Activated T-cell treated with anti-CD3 and anti-CD28 coated beads for 1 hour (primary cell): ENCODE data around the gene IFIT1.
A peak's percentile ranks its signal among the peaks of the same experiment; 100 is the strongest.
"Not testable (repeated sequence)": the region's sequence is repeated elsewhere in the genome, so short reads cannot be mapped to it uniquely, and the experiment has no call there.

ENCODE experiments used
- DNase-seq: peaks from one replicate; pipeline ENCODE4 v3.0.0-alpha.2; 2020; ENCODE audit warnings: low read depth

IFIT1 gene

GRCh38 chr10:89398003-89398749 is 5.8 kb downstream of the IFIT1 start:
- no peak for DNase-seq

- DNase-seq: no peak
Measured at GRCh38 chr10:89399956-89400355, 7.5 kb downstream of the IFIT1 start.

- DNase-seq: no peak
Measured at GRCh38 chr10:89403043-89403442, 10.6 kb downstream of the IFIT1 start.

- DNase-seq: no peak
Measured at GRCh38 chr10:89404104-89405047, 12.0 kb downstream of the IFIT1 start.

- not testable (repeated sequence) for DNase-seq
Measured at GRCh38 chr10:89406178-89406577, 13.8 kb downstream of the IFIT1 start.

GRCh38 chr10:89407792-89408191 is 15.4 kb downstream of the IFIT1 start:
- not testable (repeated sequence) for DNase-seq

GRCh38 chr10:89409282-89409681 is 16.9 kb downstream of the IFIT1 start:
- DNase-seq: not testable (repeated sequence)

GRCh38 chr10:89410551-89410950 is 18.1 kb downstream of the IFIT1 start:
- not testable (repeated sequence) for DNase-seq

- not testable (repeated sequence) for DNase-seq
Measured at GRCh38 chr10:89411135-89411534, 18.7 kb downstream of the IFIT1 start.

- peak; percentile 35 for DNase-seq
Measured at GRCh38 chr10:89412276-89412675, 19.9 kb downstream of the IFIT1 start.

GRCh38 chr10:89413398-89413912 is 21.0 kb downstream of the IFIT1 start:
- DNase-seq: no peak

- DNase-seq: peak; percentile 45
Measured at GRCh38 chr10:89414146-89414878, 21.9 kb downstream of the IFIT1 start, which contains the start of gene IFIT5. Gene IFIT5 (plus strand): TSS chr10:89414568. CDS start chr10:89414799, 231 bp downstream.

GRCh38 chr10:89414879-89415821 is 22.7 kb downstream of the IFIT1 start:
- DNase-seq: peak; percentile 27

GRCh38 chr10:89416465-89416864 is 24.0 kb downstream of the IFIT1 start:
- DNase-seq: no peak

GRCh38 chr10:89419548-89419947 is 27.1 kb downstream of the IFIT1 start:
- DNase-seq: no peak

GRCh38 chr10:89421018-89421476 is 28.6 kb downstream of the IFIT1 start:
- no peak for DNase-seq

GRCh38 chr10:89425000-89425399 is 32.6 kb downstream of the IFIT1 start:
- no peak for DNase-seq

- DNase-seq: no peak
Measured at GRCh38 chr10:89426230-89426868, 33.9 kb downstream of the IFIT1 start.

- no peak for DNase-seq
Measured at GRCh38 chr10:89427629-89428028, 35.2 kb downstream of the IFIT1 start.

- DNase-seq: no peak
Measured at GRCh38 chr10:89428877-89429276, 36.5 kb downstream of the IFIT1 start.
